Measurements from ENCODE around the gene ZNF358. TPM values are rescaled to one million over a fixed set of nuclear protein-coding genes. Genes with fewer than 3 reads are reported as not detected.

The ZNF358 gene
- total RNA-seq, 1 experiment from 2014 or later = 5.6 TPM

DNA sequence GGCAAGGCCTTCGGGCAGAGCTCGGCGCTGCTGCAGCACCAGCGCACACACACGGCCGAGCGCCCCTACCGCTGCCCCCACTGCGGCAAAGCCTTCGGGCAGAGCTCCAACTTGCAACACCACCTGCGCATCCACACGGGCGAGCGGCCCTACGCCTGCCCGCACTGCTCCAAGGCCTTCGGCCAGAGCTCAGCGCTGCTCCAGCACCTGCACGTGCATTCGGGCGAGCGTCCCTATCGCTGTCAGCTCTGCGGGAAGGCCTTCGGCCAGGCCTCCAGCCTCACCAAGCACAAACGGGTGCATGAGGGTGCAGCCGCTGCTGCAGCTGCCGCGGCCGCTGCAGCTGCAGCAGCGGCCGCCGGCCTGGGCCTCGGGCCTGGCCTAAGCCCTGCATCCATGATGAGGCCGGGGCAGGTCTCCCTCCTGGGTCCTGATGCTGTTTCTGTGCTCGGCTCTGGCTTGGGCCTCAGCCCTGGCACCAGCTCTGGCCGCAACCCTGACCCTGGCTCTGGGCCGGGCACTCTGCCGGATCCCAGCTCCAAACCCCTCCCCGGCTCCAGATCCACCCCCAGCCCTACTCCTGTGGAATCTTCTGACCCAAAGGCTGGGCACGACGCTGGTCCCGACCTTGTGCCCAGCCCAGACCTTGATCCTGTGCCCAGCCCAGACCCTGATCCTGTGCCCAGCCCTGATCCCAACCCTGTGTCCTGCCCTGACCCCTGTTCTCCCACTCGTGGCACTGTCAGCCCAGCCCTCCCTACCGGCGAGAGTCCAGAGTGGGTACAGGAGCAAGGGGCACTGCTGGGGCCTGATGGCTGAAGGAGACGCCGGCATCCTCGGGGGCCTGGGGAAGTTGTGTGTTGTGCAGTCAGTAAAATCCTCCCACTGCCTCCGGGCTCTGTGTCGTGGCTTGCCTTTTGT, 4.5 kb downstream of the ZNF358 start:
- DNase-seq (ENCODE audit: low spot score) = no peak

DNA sequence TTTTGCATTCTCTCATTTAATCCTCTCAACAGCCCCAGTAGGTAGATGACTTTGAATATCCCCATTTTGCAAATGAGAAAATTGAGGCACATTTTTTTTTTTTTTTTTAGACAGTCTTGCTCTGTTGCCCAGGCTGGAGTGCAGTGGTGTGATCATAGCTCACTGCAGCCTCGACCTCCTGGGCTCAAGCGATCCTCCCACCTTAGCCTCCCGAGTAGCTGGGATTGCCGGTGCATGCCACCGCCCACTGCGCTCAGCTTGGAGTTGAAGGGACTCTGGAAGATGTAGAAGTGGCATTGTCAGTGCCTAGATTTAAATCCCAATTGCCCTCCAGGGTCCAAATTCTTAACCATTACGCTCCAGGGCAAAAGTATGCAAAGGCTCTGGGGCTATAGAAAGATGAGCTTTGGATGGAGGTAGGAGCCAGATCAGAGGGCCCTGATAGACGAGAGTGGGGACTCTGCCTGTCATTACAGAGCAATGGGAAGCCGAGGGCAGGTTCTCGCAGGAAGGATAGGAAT, 5.7 kb downstream of the ZNF358 start:
- DNase-seq (ENCODE audit: low spot score) = no peak

DNA sequence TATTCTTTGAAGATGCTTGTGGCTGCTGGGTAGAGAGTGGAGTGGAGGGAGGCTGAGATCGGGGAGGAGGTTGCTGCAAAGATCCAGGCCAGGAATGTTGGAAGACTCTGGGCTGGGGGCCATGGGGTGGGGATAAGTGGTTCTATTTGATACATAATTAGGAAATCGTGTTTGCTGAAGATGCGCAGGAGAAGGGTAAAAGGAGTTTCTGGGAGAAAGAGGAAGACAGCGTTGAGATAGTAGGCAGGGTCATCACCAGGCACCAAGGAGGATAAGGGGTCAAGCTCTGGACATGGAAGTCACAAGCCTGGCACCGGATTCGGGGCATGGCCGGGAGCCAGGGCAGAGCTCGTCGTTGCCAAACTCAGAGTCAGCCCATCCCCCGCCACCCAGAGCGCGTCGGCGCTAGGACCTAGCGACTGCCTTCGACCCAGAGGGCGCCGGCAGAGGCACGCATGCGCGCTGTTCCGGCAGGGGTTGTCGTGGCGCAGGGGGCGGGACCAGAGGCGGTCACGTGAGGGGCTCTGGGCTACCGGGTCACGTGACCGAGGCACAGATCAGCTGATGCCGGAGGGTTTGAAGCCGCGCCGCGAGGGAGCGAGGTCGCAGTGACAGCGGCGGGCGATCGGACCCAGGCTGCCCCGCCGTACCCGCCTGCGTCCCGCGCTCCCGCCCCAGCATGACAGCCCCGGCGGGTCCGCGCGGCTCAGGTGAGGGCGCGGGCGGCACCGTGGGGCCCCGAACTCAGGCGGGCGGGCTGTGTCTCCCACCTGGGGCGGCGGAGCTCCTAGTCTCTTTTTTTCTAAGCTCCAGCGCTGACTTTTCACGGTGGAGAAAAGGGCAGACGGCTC, 6.4 kb downstream of the ZNF358 start, which contains the start of gene MCOLN1:
MCOLN1 (plus strand) TSS at position 553 of the 851 bp plus-strand sequence; CDS start at position 680, 127 bp downstream.
- DNase-seq (ENCODE audit: low spot score) = peak; percentile 93

DNA sequence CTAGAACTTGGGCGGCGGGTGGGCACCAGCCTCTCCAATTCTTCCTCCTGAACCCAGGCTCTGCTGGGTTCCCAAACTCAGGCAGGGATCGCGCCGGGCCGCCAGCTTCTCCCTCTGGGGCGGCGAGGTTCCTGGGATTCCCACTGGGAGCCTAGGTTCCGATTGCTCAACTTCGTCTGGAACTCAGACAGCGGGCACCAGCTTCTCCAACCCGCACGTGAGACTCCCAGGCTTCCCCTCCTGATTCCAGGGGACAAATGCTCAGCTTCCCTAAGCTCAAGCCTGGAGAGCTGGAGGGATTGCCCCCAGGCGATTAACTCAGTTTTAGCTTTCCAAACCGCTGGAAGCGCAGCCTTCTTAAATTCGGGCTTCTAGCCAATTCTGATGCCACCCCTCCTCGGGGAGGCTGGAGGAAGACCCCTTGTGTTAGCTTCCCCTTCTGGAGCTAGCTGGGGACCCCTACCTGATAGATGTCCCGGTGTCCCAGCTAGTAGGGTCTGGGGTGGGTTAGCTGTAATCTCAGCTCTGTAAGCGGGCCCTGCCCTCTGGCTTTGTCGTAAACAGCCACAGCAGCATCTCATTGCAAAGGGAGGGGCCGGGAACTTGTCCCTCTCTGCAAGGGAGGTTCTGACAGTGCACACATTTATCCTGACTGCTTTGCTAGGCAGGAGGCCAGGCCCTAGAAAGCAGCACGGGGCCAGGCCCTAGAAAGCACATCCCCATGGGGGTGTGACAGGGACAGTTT, 7.2 kb downstream of the ZNF358 start:
- no peak for DNase-seq (ENCODE audit: low spot score)

DNA sequence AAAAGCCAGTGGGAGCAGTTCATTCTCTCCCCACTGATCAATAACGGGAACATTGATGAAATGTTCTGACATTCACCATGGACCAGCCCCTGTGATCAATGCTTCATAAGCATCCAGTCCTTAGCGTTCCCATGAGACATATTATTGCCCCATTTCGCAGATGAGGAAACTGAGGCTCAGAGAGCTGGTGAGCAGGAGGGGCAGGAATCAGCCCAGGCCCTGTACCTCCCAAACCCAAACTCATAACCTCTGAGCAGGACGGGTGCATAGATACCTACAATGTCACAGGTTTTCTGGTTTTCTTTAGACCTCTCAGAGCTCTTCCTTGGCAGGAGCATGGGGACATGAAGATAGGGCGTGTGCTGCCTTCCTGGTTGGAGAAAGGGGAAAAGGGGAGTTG, 8.6 kb downstream of the ZNF358 start:
- DNase-seq (ENCODE audit: low spot score) = no peak

DNA sequence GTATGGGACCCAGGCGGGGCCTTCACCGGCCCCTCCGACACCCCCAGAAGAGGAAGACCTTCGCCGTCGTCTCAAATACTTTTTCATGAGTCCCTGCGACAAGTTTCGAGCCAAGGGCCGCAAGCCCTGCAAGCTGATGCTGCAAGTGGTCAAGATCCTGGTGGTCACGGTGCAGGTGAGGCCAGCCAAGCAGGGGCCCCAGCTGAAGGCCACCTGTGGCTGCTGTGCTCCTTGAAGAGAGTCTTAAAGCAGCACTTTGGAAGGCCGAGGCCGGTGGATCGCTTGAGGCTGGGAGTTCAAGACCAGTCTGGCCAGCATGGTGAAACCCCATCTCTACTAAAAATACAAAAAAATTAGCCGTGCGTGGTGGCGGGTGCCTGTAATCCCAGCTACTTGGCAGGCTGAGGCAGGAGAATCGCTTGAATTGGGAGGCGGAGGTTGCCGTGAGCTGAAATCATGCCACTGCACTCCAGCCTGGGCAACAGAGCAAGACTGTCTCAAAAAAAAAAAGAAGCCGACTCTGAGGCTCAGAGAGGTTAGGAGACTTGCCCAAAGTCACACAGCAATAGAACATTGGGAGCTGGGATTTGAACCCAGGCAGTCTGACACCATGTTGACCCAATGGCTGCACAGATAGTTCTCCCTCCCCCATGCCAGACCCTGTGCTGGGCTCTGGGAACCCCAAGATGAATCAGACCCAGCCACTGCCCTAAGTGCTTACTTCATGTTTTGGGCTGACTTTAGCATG, 9.3 kb downstream of the ZNF358 start:
- DNase-seq (ENCODE audit: low spot score) = no peak

DNA sequence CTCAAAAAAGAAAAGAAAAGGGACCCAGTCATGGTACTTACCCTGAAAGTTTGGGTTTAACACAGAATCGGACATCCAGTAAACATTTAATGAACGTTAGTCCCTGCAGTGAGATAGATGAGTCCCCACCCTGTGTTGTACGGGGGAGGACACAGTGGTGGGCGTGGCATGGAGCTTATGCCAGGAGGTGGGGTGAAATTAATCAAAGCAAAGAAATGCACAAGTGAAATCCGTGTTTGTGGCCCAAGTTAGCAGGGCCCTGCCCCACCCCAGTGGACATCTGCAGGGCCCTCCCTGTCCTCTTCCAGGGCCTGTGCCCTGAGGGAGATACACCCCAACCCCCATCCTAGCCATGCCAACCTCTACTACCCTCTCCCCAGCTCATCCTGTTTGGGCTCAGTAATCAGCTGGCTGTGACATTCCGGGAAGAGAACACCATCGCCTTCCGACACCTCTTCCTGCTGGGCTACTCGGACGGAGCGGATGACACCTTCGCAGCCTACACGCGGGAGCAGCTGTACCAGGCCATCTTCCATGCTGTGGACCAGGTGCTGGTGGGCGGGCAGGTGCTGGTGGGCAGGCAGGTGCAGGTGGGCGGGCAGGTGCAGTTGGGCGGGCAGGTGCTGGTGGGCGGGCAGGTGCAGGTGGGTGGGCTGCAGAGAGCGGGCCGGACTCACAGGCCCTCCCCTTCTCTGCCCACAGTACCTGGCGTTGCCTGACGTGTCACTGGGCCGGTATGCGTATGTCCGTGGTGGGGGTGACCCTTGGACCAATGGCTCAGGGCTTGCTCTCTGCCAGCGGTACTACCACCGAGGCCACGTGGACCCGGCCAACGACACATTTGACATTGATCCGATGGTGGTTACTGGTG, 10.4 kb downstream of the ZNF358 start:
- no peak for DNase-seq (ENCODE audit: low spot score)

DNA sequence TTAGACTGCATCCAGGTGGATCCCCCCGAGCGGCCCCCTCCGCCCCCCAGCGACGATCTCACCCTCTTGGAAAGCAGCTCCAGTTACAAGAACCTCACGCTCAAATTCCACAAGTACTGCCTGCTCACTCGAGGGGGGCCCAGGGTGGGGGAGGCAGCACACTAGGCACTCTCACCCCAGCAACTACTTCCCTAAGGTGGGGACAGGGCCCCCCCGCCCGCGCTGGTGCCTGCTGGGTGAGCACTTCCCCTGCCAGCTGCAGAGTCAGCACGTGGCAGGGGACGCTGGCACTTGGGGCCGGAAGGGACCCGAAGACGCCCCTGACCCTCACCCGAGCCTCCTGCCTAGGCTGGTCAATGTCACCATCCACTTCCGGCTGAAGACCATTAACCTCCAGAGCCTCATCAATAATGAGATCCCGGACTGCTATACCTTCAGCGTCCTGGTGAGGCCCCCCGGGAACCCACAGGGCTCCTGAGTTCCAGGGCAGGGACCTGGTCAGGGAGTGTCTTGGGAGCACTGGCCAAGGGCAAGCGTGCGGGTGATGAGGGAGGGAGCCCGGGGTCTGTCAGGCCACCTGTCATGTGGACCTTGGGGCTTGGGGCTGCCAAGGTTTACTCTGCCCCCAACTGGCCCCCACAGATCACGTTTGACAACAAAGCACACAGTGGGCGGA, 11.8 kb downstream of the ZNF358 start:
- DNase-seq (ENCODE audit: low spot score) = no peak

DNA sequence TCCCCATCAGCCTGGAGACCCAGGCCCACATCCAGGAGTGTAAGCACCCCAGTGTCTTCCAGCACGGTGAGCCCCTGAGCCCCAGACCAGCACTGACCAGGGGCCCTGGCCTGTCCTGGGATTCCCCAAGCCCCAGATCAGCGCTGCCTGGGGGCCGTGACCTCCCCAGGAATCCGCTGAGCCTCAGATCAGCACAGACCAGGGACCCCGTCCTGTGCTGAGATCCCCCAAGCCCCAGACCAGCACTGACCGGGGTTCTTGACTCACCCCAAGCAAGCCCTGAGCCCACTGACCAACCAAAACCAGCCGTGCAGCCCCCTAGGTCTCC, 12.3 kb downstream of the ZNF358 start:
- DNase-seq (ENCODE audit: low spot score) = no peak

DNA sequence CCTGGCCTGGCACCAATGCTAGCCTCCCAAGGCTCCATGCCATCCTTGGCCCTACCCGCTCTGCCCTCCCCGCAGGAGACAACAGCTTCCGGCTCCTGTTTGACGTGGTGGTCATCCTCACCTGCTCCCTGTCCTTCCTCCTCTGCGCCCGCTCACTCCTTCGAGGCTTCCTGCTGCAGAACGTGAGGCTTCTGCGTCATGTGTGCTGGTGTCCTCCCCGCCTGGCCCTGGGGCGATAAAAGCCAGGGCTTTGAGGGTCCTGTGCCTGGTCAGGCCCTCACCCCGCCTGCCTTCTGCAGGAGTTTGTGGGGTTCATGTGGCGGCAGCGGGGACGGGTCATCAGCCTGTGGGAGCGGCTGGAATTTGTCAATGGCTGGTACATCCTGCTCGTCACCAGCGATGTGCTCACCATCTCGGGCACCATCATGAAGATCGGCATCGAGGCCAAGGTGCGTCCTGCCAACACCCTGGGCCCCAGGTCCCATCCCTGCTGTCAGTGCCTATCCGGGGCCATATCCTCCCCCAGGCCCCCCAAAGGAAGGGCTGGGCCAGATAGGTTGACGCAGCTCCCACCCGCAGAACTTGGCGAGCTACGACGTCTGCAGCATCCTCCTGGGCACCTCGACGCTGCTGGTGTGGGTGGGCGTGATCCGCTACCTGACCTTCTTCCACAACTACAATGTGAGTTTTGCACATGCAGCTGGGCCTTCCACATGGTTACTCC, 12.8 kb downstream of the ZNF358 start:
- DNase-seq (ENCODE audit: low spot score) = no peak

DNA sequence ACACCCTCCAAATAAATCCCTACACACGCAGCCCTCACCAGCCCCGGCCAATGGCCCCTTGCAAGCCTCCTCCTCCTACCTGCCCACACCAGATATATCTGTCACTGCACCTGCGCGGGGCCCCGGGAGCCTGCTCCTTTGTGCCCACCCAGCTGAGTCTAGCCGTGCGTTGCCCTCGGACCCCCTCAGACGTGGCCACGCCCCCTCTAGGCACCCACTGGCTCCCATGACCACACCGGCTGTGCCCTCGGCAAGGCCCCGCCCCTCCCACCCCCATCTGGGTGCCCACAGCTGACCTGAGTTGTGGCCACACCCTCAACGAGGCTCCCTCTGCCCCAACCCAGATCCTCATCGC, 13.3 kb downstream of the ZNF358 start:
- no peak for DNase-seq (ENCODE audit: low spot score)

DNA sequence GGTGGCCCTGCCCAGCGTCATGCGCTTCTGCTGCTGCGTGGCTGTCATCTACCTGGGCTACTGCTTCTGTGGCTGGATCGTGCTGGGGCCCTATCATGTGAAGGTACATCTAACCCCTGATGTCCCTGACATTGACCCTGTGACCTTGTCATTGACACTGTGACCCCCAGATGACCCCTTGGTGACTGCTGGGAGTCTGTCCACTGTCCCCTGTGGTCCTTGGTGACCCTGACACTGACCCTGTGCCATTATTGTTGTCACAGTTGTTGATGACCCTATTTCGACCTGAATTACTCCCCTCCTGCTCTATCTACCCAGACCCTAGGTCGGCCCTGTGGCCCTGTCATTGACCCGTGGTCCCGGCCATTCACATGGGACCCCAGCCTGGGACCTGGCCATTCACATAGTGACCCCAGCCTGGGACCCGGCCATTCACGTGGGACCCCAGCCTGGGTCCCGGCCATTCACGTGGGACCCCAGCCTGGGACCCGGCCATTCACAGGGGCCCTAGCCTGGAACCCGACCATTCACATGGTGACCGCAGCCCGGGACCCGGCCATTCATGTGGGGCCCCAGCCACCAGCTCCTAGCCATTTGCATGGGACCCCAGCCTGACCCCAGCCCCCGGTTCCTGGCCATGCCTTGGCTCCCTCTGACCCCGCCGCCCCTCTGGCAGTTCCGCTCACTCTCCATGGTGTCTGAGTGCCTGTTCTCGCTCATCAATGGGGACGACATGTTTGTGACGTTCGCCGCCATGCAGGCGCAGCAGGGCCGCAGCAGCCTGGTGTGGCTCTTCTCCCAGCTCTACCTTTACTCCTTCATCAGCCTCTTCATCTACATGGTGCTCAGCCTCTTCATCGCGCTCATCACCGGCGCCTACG, 13.9 kb downstream of the ZNF358 start:
- DNase-seq (ENCODE audit: low spot score) = no peak

DNA sequence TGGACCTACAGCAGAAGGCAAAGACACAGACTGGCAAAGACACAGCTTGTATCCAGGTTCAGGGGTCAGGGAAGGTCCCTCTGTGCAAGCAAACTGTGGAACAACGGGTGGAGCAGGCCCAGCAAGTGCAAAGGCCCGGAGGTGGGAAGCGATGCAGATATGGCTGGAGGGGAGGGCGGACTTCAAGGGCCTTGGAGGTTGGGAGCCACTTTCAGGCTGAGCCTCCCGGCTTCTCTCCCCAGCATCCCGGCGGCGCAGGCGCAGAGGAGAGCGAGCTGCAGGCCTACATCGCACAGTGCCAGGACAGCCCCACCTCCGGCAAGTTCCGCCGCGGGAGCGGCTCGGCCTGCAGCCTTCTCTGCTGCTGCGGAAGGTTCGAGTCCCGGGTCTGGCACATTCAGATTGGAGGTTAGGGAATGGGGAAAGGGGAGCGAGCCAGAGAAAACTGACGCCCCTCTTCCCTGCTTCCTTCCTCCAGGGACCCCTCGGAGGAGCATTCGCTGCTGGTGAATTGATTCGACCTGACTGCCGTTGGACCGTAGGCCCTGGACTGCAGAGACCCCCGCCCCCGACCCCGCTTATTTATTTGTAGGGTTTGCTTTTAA, 17.5 kb downstream of the ZNF358 start:
- no peak for DNase-seq (ENCODE audit: low spot score)

DNA sequence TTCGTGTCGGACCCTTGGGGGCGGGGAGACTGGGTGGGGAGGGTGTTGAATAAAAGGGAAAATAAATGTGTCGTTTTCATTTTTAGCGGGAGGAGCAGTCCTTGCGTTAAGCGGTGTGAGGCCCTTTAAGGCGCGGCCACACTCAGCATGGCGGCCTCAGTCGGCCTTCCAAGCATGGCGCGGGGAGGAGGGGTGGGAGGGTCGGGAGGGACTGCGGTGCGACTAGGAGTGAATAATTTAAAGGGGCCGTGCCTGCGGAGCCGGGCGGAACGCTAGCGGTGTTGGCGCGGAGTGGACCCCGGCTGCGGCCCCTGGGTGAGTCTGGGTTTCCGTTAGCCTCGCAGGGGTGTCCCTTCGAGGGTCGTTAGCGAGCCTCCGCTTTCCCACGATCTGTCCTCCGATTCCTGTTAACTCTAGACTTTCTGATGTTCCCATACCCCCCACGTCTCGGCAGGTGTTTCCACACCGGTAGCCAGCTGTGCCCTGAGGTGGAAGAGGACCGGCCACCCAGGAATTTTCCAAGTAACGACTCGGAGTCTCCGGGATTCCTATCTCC, 18.1 kb downstream of the ZNF358 start:
- peak; percentile 70 for DNase-seq (ENCODE audit: low spot score)

DNA sequence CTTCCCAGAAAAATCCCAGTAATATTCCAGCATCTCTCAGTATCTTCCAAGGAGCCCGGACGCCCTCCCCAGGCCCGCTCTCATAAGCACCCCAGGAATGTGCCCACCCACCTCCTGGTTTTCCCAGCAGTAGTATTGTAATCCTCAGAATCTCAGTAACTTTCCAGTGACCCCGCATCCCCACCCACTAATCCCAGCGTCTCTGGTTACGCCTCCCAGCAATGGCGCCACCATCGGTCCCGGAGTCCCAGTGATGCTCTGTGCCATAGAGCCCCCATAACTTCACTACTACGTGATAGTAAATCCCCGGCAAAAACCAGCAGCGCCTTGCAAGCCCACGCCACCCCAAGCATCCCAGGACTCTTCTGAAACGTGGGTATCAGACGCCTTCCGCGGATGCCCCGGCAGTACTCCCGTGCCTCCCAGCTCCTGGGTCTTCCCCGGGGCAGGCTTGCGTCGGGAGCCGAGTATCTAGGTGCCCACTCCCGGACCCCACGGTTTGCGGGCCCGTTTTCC, 18.7 kb downstream of the ZNF358 start:
- DNase-seq (ENCODE audit: low spot score) = peak; percentile 32
